Urinary bladder (tissue), 4 donors: ENCODE measurements around the gene SEPTIN7. TPM values are rescaled to one million over a fixed set of nuclear protein-coding genes. Genes with fewer than 3 reads are reported as not detected.
A peak's percentile ranks its signal among the peaks of the same experiment; 100 is the strongest.
"Not testable (repeated sequence)": the region's sequence is repeated elsewhere in the genome, so short reads cannot be mapped to it uniquely, and the experiment has no call there.

Experiments used
- DNase-seq: peaks from one replicate; pipeline ENCODE4 v3.0.0-alpha.2; 2015; ENCODE audit errors: extremely low spot score
- H3K27ac ChIP-seq: one replicate; pipeline ENCODE4 v1.5.1; 2013; ENCODE audit warnings: low read depth, mild to moderate bottlenecking, moderate library complexity
- H3K36me3 ChIP-seq: one replicate; pipeline ENCODE4 v1.6.1; 2013; ENCODE audit warnings: mild to moderate bottlenecking, moderate library complexity; ENCODE audit not compliant: insufficient read depth
- H3K4me1 ChIP-seq: one replicate; pipeline ENCODE4 v1.6.1; 2013; ENCODE audit warnings: mild to moderate bottlenecking, moderate library complexity; ENCODE audit not compliant: insufficient read depth
- H3K4me3 ChIP-seq: one replicate; pipeline ENCODE4 v1.5.1; 2013; ENCODE audit warnings: low read depth, low read length
- WGBS: extraction: QIAGEN DNeasy Blood & Tissue Kit; methylation state at CpG from one replicate; pipeline ENCODE4 v1.1.7; 2013; 5-methylcytosine and 5-hydroxymethylcytosine counted together
- polyA plus RNA-seq: library from polyadenylated mRNA; stranded (reverse); fragments of 200-250 nt; gene quantifications from one replicate; pipeline ENCODE4 v1.2.3, GENCODE V29; 2013
- total RNA-seq: library from RNA; depleted of rRNA; stranded (reverse); fragments of >200 nt; gene quantifications from one replicate; pipeline ENCODE4 v1.2.3, GENCODE V29; 2014
- donor health status: healthy with polysubstance abuse.
- donor health status: healthy.

Gene SEPTIN7
- 627 TPM for total RNA-seq
- 259 TPM for polyA plus RNA-seq

DNA sequence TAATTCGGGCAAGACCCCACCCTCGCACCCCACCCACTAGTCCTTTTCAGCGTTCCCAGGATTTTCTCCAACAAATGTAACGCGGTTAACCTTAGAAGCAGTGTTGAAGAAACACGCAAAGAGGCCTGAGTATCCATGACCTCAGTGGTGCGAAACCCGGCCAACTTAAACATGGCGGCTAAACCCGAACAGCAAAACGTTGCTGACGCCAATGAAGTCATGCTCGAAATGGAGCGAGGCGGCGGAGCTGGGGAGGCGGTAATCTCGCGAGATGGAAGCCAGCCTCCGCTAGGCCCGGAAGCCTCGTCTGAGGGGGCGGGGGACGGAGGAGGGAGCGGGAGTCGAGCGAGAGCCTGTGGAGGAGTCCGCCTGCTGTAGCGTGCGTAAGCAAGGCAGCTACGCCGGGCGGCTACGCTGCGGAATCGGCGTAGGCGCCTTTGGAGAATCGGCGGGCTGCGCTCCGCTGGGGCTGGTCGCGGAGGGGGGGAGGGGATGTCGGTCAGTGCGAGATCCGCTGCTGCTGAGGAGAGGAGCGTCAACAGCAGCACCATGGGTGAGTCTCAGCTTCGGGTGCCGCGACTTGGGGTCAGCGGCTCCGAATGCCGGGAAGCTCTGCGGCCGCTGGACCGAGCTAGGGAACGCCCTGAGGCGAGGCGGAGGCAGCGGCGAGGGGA lies at the start of gene SEPTIN7:
TSS of gene SEPTIN7 (plus strand) at position 340 of the 674 bp plus-strand sequence. CDS start at position 493, 153 bp downstream.
- DNase-seq, result peak; percentile 97
- no peaks in the 10 kb centered on the region for H3K36me3 ChIP-seq
- under 1% methylated on average over 62 of the region's 62 CpGs for WGBS
- H3K27ac ChIP-seq, result peak within 1 kb of the TSS; percentile 95
- no peaks in the 10 kb centered on the region for H3K4me1 ChIP-seq
- H3K4me3 ChIP-seq, result peak within 1 kb of the TSS; percentile 84

DNA sequence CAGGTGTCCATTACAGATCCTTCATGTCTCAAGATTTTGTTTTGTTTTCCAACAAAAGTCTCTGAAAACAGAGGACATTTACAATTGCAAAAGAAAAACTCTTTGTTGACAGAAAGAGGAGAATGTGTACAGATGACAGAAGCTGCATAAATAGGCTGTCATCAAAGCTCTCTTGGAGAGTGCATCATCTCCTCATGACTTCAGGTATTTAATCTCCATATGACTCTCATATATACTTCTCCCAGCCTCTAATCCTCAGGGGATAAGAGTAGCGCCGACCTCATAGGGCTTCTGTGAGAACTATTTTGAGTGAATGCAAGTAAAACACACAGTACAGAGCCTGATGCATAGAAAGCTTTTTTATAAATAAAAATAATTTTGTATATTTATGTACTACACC lies 48.1 kb upstream of the SEPTIN7 start:
- no peaks in the 10 kb centered on the region for H3K4me1 ChIP-seq
- no peaks in the 10 kb centered on the region for H3K36me3 ChIP-seq
- no peak for DNase-seq
- no peak overlapping the region for H3K4me3 ChIP-seq
- WGBS, result 62% methylated on average over 2 of the region's 2 CpGs
- H3K27ac ChIP-seq, result no peak overlapping the region

DNA sequence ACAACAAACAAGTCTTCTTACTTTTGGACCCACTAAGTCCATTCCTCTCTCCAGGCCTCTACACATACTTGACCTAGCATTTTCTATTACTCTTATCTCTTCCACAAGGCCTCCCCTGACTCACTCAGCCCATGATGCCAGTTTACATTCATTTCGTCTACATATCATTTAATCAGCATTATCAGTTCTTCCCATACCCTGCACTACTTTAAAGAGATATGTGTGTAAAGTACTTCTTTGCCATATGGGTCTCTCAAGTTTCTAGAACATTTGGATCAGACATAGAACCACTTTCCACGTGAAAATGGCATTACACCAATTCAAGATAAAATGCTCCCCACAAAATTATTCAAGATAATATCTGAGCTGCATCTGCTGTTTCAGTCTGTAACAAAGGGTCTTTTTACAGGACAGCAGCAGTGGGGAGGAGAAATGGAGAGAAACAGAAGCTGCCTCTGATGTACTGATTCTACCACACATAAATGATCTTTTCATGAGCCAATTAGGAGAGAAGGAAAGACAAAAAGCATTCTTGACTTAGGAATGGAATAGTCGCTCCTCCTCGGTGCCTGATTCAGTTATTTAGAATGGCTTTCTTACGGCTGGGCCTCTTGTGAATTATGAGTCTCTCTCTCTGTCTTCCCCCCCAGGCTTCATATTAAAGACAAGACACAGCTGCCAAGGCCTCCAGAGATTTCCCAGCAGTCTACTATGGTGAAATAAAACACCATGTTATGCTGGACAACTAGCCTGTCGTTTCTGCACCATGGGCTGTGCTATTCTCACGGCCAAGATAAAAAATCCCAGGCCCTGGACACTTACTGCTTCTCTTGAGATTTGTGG lies 46.9 kb upstream of the SEPTIN7 start:
- peak; percentile 77 for DNase-seq
- Histone ChIP-seq H3K27ac (no peak overlapping the region), H3K36me3 (no peaks in the 10 kb centered on the region), H3K4me1 (peaks cover 1% of the 10 kb centered on the region), H3K4me3 (no peak overlapping the region)
- 28% methylated on average over 7 of the region's 7 CpGs for whole genome bisulfite sequencing

DNA sequence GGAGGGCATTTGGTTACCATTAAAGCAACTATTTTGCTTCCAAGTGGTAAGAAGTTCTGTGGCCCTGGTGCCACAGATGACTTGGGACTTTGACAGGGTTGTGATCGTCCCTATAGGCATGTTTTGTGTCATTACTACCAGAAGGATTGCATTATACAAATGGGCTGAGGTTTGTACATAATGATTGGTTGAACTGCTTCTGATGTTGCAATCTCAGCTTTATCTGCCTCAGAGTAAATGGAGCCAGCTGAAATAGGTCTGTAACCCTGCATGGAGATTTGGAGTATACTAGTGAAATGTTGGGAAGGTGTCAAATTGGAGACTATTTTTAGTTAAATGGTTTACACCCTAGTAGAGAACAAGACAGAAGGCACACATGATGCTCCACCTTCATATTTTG lies 46.1 kb upstream of the SEPTIN7 start:
- DNase-seq, result no peak
- peaks cover 1% of the 10 kb centered on the region for H3K4me1 ChIP-seq
- WGBS, result 38% methylated on average over 1 of the region's 1 CpG
- H3K36me3 ChIP-seq, result no peaks in the 10 kb centered on the region
- H3K4me3 ChIP-seq, result no peak overlapping the region
- H3K27ac ChIP-seq, result no peak overlapping the region

DNA sequence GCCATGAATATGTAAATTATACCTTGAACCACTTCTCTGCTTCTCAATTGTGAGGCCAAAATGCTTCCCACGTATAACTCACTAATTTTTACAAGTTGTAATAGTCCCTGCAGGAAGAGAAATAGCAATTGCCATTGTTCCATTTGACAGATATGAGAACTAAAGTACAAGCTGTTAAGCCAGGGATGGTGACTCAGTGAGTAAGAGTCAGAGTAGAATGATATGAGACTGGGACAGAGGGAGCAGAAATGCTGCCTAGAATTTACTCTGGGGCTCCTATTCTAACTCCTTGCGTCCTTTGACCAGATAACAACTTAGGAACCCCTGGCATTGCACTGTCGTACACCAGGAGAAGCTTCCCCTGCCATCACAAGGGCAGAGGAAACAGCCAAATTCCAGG lies 45.1 kb upstream of the SEPTIN7 start:
- Histone ChIP-seq H3K4me3 (no peak overlapping the region), H3K36me3 (no peaks in the 10 kb centered on the region), H3K27ac (no peak overlapping the region), H3K4me1 (peaks cover 1% of the 10 kb centered on the region)
- no peak for DNase-seq
- 91% methylated on average over 3 of the region's 3 CpGs for WGBS

DNA sequence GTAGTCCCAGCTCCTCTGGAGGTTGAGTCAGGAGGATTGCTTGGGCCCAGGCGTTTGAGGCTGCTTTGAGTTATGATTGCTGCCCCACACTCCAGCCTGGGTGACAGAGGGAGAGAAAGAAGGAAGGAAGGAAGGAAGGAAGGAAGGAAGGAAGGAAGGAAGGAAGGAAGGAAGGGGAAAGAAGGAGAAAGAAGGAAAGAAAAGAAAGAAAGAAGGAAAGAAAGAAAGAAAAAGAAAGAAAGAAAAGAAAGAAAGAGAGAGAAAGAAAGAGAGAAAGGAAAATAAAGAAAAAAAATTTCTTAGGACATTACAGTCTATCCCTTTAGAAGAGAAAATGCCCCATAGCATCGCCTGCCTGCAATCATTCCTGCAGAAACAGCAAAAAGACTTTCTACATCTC lies 44.4 kb upstream of the SEPTIN7 start:
- WGBS, result 97% methylated on average over 2 of the region's 2 CpGs
- not testable (repeated sequence) for DNase-seq, H3K4me1 ChIP-seq, H3K36me3 ChIP-seq, H3K27ac ChIP-seq, H3K4me3 ChIP-seq

DNA sequence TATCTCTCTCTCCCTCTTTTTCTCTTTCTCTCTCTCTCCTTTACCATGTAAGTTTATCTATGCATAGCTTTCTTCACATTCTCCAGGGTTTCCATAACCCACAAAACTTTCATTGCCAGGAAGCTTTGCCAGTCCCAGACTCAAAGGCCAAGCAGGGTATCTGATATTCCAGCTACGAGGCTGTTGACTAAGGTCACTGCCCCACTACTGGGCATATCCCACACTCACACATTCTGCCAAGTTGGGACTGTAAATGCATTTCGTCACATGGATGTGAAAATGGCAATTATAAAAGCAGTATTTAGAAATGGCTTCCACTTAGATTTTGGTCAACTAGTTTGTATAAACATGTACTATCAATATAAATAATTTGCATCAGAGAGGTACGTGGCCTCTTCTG lies 43.3 kb upstream of the SEPTIN7 start:
- Histone ChIP-seq H3K27ac (no peak overlapping the region), H3K4me1 (peaks cover 1% of the 10 kb centered on the region), H3K4me3 (no peak overlapping the region), H3K36me3 (no peaks in the 10 kb centered on the region)
- WGBS, result 83% methylated on average over 3 of the region's 3 CpGs
- no peak for DNase-seq

DNA sequence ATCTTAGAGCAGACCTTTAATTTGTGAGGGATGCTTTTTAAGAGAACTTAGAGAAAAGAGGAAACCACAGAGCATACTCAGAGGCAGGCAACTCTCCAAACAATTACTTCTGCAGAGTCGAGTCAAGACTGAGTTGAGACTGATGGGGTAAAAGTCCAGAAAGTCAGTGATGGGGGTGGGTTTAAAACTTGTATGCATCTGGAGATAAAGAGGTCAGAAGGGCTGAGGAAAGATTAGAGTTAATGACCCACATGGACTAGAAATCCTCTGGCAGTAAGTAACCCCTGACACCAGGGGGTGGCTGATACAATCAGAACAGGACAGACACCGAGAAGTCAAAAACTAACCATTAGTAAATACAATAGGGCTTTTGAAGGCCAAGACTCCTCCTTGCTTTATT lies 42.4 kb upstream of the SEPTIN7 start:
- H3K4me3 ChIP-seq, result no peak overlapping the region
- peaks cover 1% of the 10 kb centered on the region for H3K4me1 ChIP-seq
- no peak overlapping the region for H3K27ac ChIP-seq
- H3K36me3 ChIP-seq, result no peaks in the 10 kb centered on the region
- DNase-seq, result no peak
- 61% methylated on average over 2 of the region's 2 CpGs for WGBS

DNA sequence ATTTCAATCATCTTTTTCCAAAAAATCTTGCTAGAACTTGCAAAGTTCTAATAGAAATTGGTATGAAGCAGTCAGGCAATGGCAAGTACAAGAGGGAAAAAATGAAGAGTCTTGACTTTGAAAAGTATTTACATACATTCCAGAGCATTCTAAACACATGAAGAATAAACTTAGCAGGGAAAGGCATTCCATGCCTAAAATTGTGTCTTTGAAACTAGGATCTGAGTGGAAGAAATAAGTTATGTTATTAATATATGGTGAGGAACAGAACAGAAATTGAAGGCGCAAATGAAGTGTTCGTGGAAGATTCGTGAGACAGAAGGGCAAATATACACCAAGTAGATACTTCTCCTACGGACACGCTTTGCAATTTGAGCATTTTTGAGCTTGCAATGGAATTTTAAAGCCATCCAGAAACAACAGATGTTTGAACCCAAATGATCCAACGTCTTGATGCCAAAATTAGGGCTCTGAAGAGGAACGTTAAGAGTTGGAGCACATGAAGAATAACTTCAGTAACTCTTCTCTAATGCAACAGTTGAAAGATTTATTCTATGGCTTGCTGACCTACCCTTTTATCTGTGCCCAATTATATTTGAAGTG lies 40.6 kb upstream of the SEPTIN7 start:
- H3K27ac ChIP-seq, result no peak overlapping the region
- H3K4me1 ChIP-seq, result peaks cover 1% of the 10 kb centered on the region
- H3K36me3 ChIP-seq, result no peaks in the 10 kb centered on the region
- no peak for DNase-seq
- 45% methylated on average over 7 of the region's 7 CpGs for whole genome bisulfite sequencing
- no peak overlapping the region for H3K4me3 ChIP-seq

DNA sequence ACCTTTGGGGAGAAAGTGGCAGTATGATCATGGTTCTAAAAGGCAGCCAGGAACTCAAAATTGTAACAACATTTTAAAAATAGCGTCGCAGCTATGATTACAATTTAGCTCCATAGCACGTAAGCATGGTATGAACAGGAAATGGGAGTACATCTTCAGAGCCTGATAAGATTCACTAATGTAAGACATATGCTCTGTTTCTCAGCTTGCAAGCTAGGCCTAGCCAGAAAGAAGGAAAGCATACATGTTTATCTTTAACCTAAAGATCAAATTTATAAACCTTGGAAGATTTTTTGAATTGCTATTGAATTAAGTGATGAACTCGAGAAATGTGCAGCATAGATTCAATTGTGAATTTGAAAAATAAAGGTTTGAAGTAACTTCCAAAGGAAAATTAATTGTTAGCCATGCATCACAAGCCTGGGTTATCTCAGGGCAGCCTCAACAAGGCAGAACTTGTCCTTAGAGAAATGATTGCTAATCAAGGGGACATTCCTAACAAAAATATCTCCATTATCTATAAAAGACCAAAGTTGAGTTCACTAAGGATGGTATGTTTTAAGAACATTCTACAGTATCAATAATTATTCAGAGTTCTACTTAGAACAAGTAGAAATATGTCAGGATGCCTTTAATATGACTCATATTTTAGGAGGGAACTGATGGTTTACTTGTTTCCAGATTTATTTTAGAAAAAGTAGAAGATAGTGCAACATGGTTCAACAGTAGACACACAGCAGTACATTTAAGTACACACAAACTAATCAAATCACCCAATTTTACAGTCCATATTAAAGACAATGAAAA lies 38.8 kb upstream of the SEPTIN7 start:
- 24% methylated on average over 4 of the region's 4 CpGs for WGBS
- Histone ChIP-seq H3K4me3 (no peak overlapping the region), H3K27ac (no peak overlapping the region), H3K36me3 (no peaks in the 10 kb centered on the region), H3K4me1 (peaks cover 1% of the 10 kb centered on the region)
- DNase-seq, result no peak

DNA sequence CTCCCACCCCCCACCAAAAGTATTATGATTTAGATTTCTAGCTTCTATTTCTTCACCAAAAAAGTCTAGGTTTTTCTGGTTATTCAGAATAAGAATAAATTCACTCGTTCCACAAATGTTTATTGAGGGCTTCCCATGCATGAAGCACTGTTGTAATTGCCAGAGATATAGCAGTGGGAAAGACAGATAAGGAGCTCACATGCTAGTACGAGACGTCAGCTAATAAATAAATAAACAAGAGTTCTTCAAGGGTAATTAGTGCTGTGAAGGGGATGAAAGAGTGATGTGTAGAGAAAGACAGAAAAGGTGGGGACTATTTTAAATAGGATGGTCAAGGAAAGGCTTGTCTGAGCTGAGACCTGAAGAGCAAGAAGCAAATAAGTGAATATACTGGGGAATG lies 38.1 kb upstream of the SEPTIN7 start:
- no peak for DNase-seq
- Histone ChIP-seq H3K4me3 (no peak overlapping the region), H3K27ac (no peak overlapping the region), H3K4me1 (peaks cover 1% of the 10 kb centered on the region), H3K36me3 (no peaks in the 10 kb centered on the region)
- WGBS, result 33% methylated on average over 3 of the region's 3 CpGs

DNA sequence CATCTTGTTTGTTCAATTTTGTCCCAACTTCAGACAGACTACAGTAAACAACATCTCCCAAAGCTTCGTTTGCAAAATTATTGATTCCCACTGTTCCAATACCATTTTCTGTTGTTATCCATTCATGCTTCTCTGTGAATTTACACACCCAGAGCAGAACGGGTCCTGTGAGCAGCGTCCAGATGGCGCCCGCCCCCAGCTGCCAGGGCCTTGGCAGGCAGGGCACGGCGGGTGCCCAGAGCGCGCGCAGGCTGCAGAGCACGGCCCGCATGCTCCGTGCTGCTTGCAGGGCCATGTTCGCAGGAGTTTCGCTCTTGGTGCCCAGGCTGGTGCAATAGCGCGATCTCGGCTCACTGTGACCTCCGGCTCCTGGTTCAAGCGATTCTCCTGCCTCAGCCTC lies 32.5 kb upstream of the SEPTIN7 start:
- H3K4me3 ChIP-seq, result no peak overlapping the region
- WGBS, result 97% methylated on average over 20 of the region's 20 CpGs
- no peaks in the 10 kb centered on the region for H3K36me3 ChIP-seq
- no peak for DNase-seq
- no peak overlapping the region for H3K27ac ChIP-seq
- H3K4me1 ChIP-seq, result no peaks in the 10 kb centered on the region

DNA sequence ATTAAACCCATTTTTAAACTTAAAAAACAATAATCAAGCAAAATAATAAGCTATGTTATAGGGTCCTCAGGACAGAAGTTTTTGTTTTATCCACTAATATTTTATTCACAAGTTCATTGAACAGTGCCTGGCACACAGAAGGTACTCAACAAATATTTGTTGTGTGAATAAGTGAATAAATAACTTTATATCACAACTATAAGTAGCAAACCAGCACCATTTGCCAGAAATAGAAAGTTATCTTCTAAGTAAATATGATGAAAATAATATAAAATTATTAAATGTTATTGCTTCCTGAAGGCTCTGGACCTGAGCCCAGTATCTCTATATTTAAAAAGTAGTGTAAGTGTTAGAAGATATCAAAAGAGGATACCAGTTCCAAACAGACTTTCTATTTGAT lies 29.1 kb upstream of the SEPTIN7 start:
- no peak overlapping the region for H3K4me3 ChIP-seq
- no peak for DNase-seq
- no peaks in the 10 kb centered on the region for H3K36me3 ChIP-seq
- H3K27ac ChIP-seq, result no peak overlapping the region
- no peaks in the 10 kb centered on the region for H3K4me1 ChIP-seq
